CD8-positive, alpha-beta memory T cell (primary cell): Measurements from ENCODE around the gene GRHL1. TPM values are rescaled to one million over a fixed set of nuclear protein-coding genes. Genes with fewer than 3 reads are reported as not detected.
A peak's percentile ranks its signal among the peaks of the same experiment; 100 is the strongest.

ENCODE experiments used
- CTCF ChIA-PET: fragments of 350-600 bp; sonication (Branson Sonifier 250); formaldehyde crosslinking; loops from one replicate; lab custom pipeline; 2021; ENCODE audit warnings: antibody characterized with exemption; lab: Charles Lee
- POLR2A ChIA-PET: fragments of 350-600 bp; sonication (Branson Sonifier 250); formaldehyde crosslinking; loops from one replicate; lab custom pipeline; 2021; ENCODE audit warnings: antibody characterized with exemption; lab: Charles Lee
- DNase-seq, 5 donors: peaks; one replicate each; pipeline versions ENCODE4 v3.0.0 to v3.0.0-alpha.2; 2020 to 2022; ENCODE audit warnings: mixed read lengths in 1 of 5
- H3K27ac ChIP-seq: one replicate; pipeline ENCODE4 v1.7.0; 2013; ENCODE audit warnings: low read depth, mild to moderate bottlenecking, low read length, moderate library complexity
- H3K27me3 ChIP-seq: 2 replicates; pipeline ENCODE4 v1.7.0; 2013; ENCODE audit warnings: low read length, mild to moderate bottlenecking; ENCODE audit not compliant: insufficient read depth, poor library complexity, severe bottlenecking
- H3K36me3 ChIP-seq: 2 replicates; pipeline ENCODE4 v1.7.0; 2013; ENCODE audit warnings: mild to moderate bottlenecking, low read length, moderate library complexity; ENCODE audit not compliant: insufficient read depth
- H3K4me1 ChIP-seq: 2 replicates; pipeline ENCODE4 v1.7.0; 2013; ENCODE audit warnings: mild to moderate bottlenecking, low read length, moderate library complexity; ENCODE audit not compliant: insufficient read depth
- H3K4me3 ChIP-seq: 2 replicates; pipeline ENCODE4 v1.7.0; 2013; ENCODE audit warnings: mild to moderate bottlenecking, low read length
- H3K9me3 ChIP-seq: 2 replicates; pipeline ENCODE4 v1.7.0; 2013; ENCODE audit warnings: mild to moderate bottlenecking, low read length
- H3K27ac Mint-ChIP-seq, 8 donors: one replicate each; pipeline ENCODE4 v1.8.0; 2020 to 2021; ENCODE audit warnings: mixed read lengths in 8 of 8, mild to moderate bottlenecking in 6 of 8, inconsistent platforms in 3 of 8, moderate library complexity in 3 of 8
- H3K27me3 Mint-ChIP-seq, 2 donors: one replicate each; pipeline ENCODE4 v1.8.0; 2020 to 2021; ENCODE audit warnings: mixed read lengths in 2 of 2, mild to moderate bottlenecking in 1 of 2, moderate library complexity in 1 of 2
- H3K36me3 Mint-ChIP-seq, 3 donors: one replicate each; pipeline ENCODE4 v1.8.0; 2020 to 2021; ENCODE audit warnings: mixed read lengths in 3 of 3, inconsistent platforms in 1 of 3, mild to moderate bottlenecking in 1 of 3
- H3K4me1 Mint-ChIP-seq, 3 donors: one replicate each; pipeline ENCODE4 v1.8.0; 2020 to 2021; ENCODE audit warnings: mixed read lengths in 3 of 3, inconsistent platforms in 1 of 3, mild to moderate bottlenecking in 1 of 3
- H3K4me3 Mint-ChIP-seq, 7 donors: one replicate each; pipeline ENCODE4 v1.8.0; 2020 to 2021; ENCODE audit warnings: mixed read lengths in 7 of 7, mild to moderate bottlenecking in 6 of 7, moderate library complexity in 4 of 7, inconsistent platforms in 2 of 7
- H3K9me3 Mint-ChIP-seq, 5 donors: one replicate each; pipeline ENCODE4 v1.8.0; 2020 to 2022; ENCODE audit warnings: mixed read lengths in 5 of 5, mild to moderate bottlenecking in 3 of 5, moderate library complexity in 2 of 5, inconsistent platforms in 1 of 5
- polyA plus RNA-seq: library from polyadenylated mRNA; unstranded; fragments of 300-500 nt; fragmentation: Illumina TruSeq; gene quantifications from one replicate; pipeline ENCODE4 v1.2.3, GENCODE V29; 2021
- total RNA-seq, 2 experiments: library from RNA; stranded (reverse); gene quantifications; one replicate each; pipeline ENCODE4 v1.2.3, GENCODE V29; 2021

GRHL1 gene
- total and polyA plus RNA-seq, 3 experiments from 2014 or later, result 0.12 to 0.93 (median 0.88) TPM

DNA sequence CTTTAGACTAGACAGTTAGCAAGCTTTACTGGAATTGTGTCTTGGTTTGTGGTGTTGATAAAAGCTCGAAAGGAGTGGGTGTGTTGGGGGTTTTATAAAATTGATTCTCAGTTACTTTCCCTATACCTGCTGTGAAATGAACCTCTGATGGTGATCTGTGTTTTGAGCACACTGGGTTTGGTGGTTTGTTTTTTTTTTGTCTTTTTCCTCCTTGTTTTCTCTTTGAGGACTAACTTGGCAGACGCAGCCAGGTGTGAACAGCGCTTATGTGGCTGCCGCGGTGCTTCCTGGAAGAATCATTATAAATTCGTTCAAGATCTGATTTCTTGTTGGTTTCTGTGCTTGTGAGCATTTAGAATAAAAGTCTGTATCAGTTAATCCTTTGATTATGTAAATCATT lies 28.5 kb downstream of the GRHL1 start:
- H3K27ac ChIP-seq, result no peak overlapping the region
- Mint-ChIP-seq H3K36me3 (no peaks in the 10 kb centered on the region), H3K9me3 (no peaks in the 10 kb centered on the region), H3K4me1 (peaks cover 8 to 16% (median 10%) of the 10 kb centered on the region in 3 donors), H3K4me3 (peak overlapping the region in 1 of 7 donors; percentile 10), H3K27ac (peak overlapping the region in 1 of 8 donors; percentile 62), H3K27me3 (peaks cover 19 to 34% of the 10 kb centered on the region in 2 donors)
- ChIA-PET POLR2A (no interaction called here), CTCF (interaction anchor here (1.0 to 1.5 kb wide), 2 partner anchors 67 to 68 kb away, joined by 3 to 4 read pairs; no protein-coding TSS in a partner anchor)
- no peaks in the 10 kb centered on the region for H3K27me3 ChIP-seq
- H3K4me1 ChIP-seq, result peaks cover 7% of the 10 kb centered on the region
- peak in 1 of 5 donors; percentile 3 for DNase-seq
- no peaks in the 10 kb centered on the region for H3K9me3 ChIP-seq
- no peaks in the 10 kb centered on the region for H3K36me3 ChIP-seq
- H3K4me3 ChIP-seq, result no peak overlapping the region

GRCh38 chr2:9980520-9980919 lies 29.0 kb downstream of the GRHL1 start:
- H3K27ac Mint-ChIP-seq, result no peak overlapping the region
- Histone ChIP-seq H3K9me3 (no peaks in the 10 kb centered on the region), H3K4me1 (peaks cover 7% of the 10 kb centered on the region), H3K27me3 (no peaks in the 10 kb centered on the region), H3K36me3 (no peaks in the 10 kb centered on the region), H3K27ac (no peak overlapping the region), H3K4me3 (no peak overlapping the region)
- H3K9me3 Mint-ChIP-seq, result no peaks in the 10 kb centered on the region
- H3K4me1 Mint-ChIP-seq, result peaks cover 8 to 16% (median 10%) of the 10 kb centered on the region in 3 donors
- H3K4me3 Mint-ChIP-seq, result no peak overlapping the region
- DNase-seq, result no peak
- no peaks in the 10 kb centered on the region for H3K36me3 Mint-ChIP-seq
- H3K27me3 Mint-ChIP-seq, result peaks cover 19 to 34% of the 10 kb centered on the region in 2 donors
- CTCF ChIA-PET, result interaction anchor here (7.7 kb wide), 1 partner anchor 68 kb away, joined by 201 read pairs; no protein-coding TSS in a partner anchor
- POLR2A ChIA-PET, result no interaction called here

- no peak for DNase-seq
- no peaks in the 10 kb centered on the region for H3K36me3 ChIP-seq
- no peaks in the 10 kb centered on the region for H3K9me3 ChIP-seq
- peaks cover 7% of the 10 kb centered on the region for H3K4me1 ChIP-seq
- CTCF ChIA-PET, result interaction anchor here (7.7 kb wide), 1 partner anchor 67 kb away, joined by 201 read pairs; no protein-coding TSS in a partner anchor
- H3K27ac ChIP-seq, result no peak overlapping the region
- no peaks in the 10 kb centered on the region for H3K36me3 Mint-ChIP-seq
- POLR2A ChIA-PET, result no interaction called here
- H3K4me1 Mint-ChIP-seq, result peaks cover 8 to 16% (median 10%) of the 10 kb centered on the region in 3 donors
- no peak overlapping the region for H3K27ac Mint-ChIP-seq
- H3K27me3 ChIP-seq, result no peaks in the 10 kb centered on the region
- H3K4me3 ChIP-seq, result no peak overlapping the region
- no peaks in the 10 kb centered on the region for H3K9me3 Mint-ChIP-seq
- H3K27me3 Mint-ChIP-seq, result peaks cover 12 to 25% of the 10 kb centered on the region in 2 donors
- no peak overlapping the region for H3K4me3 Mint-ChIP-seq
These were observed 30.2 kb downstream of the GRHL1 start for GRCh38 chr2:9981655-9982054.

DNA sequence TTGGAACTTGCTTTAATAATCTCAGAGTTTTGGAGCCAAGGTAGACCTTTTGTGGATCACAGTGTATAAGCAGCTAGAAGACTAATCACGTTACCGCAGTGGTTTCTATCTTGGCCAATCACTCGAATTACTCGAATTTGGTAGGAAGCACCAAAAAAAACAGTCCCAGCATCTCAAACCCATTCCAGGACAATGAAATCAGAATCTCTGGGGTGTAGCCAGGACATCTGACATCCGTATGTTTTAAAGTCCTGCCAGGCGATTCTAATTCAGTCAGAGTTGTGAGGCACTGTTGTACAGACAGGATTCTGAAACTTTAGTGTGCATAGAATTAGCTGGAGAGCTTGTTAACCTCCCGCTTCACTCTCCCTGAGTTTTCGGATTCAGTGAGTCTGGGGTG lies 30.8 kb downstream of the GRHL1 start:
- H3K36me3 Mint-ChIP-seq, result no peaks in the 10 kb centered on the region
- ChIA-PET POLR2A (no interaction called here), CTCF (interaction anchor here (7.7 kb wide), 1 partner anchor 67 kb away, joined by 201 read pairs; no protein-coding TSS in a partner anchor)
- Histone ChIP-seq H3K36me3 (no peaks in the 10 kb centered on the region), H3K27ac (no peak overlapping the region), H3K9me3 (no peaks in the 10 kb centered on the region), H3K4me1 (peaks cover 7% of the 10 kb centered on the region), H3K4me3 (no peak overlapping the region), H3K27me3 (no peaks in the 10 kb centered on the region)
- no peak overlapping the region for H3K27ac Mint-ChIP-seq
- no peaks in the 10 kb centered on the region for H3K9me3 Mint-ChIP-seq
- H3K27me3 Mint-ChIP-seq, result peaks cover 12 to 21% of the 10 kb centered on the region in 2 donors
- H3K4me3 Mint-ChIP-seq, result no peak overlapping the region
- H3K4me1 Mint-ChIP-seq, result peaks cover 8 to 16% (median 10%) of the 10 kb centered on the region in 3 donors
- no peak for DNase-seq

DNA sequence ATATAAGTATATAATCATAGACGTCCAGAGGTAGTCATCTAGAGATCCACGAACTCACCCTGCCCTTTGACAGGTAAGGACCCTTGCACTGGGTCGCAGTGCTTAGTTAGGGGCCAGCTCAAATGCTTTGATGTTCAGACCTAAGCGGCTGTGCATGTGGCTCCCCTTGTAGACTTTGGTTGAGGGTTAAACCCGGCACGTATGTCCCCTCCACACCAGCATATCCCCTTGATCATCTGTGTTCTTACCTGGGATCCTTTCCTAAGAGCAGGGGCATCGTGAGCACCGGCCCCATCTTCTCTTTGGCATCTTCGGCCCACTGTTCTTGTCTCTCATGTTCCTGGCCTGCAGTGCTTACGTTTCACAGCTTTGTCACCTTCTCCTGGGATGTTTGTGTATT lies 31.4 kb downstream of the GRHL1 start:
- Histone ChIP-seq H3K27me3 (no peaks in the 10 kb centered on the region), H3K36me3 (no peaks in the 10 kb centered on the region), H3K4me1 (peaks cover 7% of the 10 kb centered on the region), H3K4me3 (no peak overlapping the region), H3K27ac (no peak overlapping the region), H3K9me3 (no peaks in the 10 kb centered on the region)
- Mint-ChIP-seq H3K4me1 (peaks cover 8 to 16% (median 10%) of the 10 kb centered on the region in 3 donors), H3K27me3 (peaks cover 11 to 16% of the 10 kb centered on the region in 2 donors), H3K27ac (no peak overlapping the region), H3K4me3 (no peak overlapping the region), H3K36me3 (no peaks in the 10 kb centered on the region), H3K9me3 (no peaks in the 10 kb centered on the region)
- DNase-seq, result no peak
- ChIA-PET CTCF (interaction anchor here (0.8 to 7.7 kb wide), 4 partner anchors 11 to 170 kb away, joined by 3 to 201 read pairs (median 12); no protein-coding TSS in a partner anchor), POLR2A (no interaction called here)

GRCh38 chr2:9983401-9984216 lies 32.1 kb downstream of the GRHL1 start:
- Histone ChIP-seq H3K4me1 (peaks cover 7% of the 10 kb centered on the region), H3K9me3 (no peaks in the 10 kb centered on the region), H3K27me3 (no peaks in the 10 kb centered on the region), H3K36me3 (no peaks in the 10 kb centered on the region), H3K27ac (no peak overlapping the region), H3K4me3 (no peak overlapping the region)
- ChIA-PET CTCF (interaction anchor here (0.6 to 7.7 kb wide), 35 partner anchors 9 to 725 kb away, joined by 3 to 201 read pairs (median 5); partner anchors contain the start of gene KLF11), POLR2A (interaction anchor here (0.6 to 1.4 kb wide), 6 partner anchors 43 to 97 kb away, joined by 3 to 10 read pairs (median 4); partner anchors contain the start of gene KLF11)
- H3K4me1 Mint-ChIP-seq, result peaks cover 8 to 16% (median 10%) of the 10 kb centered on the region in 3 donors
- H3K27me3 Mint-ChIP-seq, result peaks cover 4 to 9% of the 10 kb centered on the region in 2 donors
- H3K36me3 Mint-ChIP-seq, result no peaks in the 10 kb centered on the region
- no peak overlapping the region for H3K4me3 Mint-ChIP-seq
- H3K27ac Mint-ChIP-seq, result no peak overlapping the region
- no peaks in the 10 kb centered on the region for H3K9me3 Mint-ChIP-seq
- DNase-seq, result no peak

DNA sequence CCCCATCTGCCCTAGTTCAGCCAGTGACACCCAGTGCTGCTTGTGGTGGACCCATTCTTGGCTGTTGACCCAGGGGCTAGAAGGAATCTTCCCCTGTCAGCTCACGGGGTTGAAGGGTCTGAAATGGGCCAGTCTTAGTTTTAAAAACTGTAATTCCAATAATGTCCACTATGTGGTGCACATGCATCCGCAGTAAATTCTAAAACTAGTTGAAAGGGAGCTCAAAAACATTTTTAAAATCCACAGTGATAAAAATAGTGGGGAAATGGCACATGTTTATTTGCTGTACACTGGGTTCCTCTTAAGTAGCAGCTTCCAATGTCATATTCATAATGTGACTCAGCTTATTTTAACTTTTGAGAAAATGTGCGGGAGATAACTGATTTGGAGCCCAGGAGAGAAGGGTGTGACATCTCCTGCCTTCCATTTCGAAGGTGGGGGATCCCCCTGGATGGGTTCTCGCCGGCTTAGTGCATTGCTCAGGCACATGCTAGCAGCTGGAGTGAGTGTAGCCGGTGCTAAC lies 32.8 kb downstream of the GRHL1 start:
- no peak overlapping the region for H3K4me3 ChIP-seq
- Mint-ChIP-seq H3K27me3 (peaks cover 3 to 8% of the 10 kb centered on the region in 2 donors), H3K4me1 (peaks cover 8 to 16% (median 10%) of the 10 kb centered on the region in 3 donors), H3K9me3 (no peaks in the 10 kb centered on the region), H3K36me3 (no peaks in the 10 kb centered on the region), H3K4me3 (no peak overlapping the region), H3K27ac (no peak overlapping the region)
- H3K4me1 ChIP-seq, result peaks cover 7% of the 10 kb centered on the region
- H3K36me3 ChIP-seq, result no peaks in the 10 kb centered on the region
- peak in 2 of 5 donors; percentile 51 to 54 for DNase-seq
- H3K27ac ChIP-seq, result no peak overlapping the region
- CTCF ChIA-PET, result interaction anchor here (0.6 to 7.7 kb wide), 37 partner anchors 9 to 726 kb away, joined by 3 to 201 read pairs (median 5); partner anchors contain the start of genes KLF11 and TAF1B
- H3K27me3 ChIP-seq, result no peaks in the 10 kb centered on the region
- POLR2A ChIA-PET, result interaction anchor here (0.6 to 1.4 kb wide), 7 partner anchors 43 to 97 kb away, joined by 3 to 10 read pairs (median 4); partner anchors contain the start of gene KLF11
- no peaks in the 10 kb centered on the region for H3K9me3 ChIP-seq
